Non-pigmented ciliary epithelial cell (primary cell): ENCODE data around the gene NRP1.
A peak's percentile ranks its signal among the peaks of the same experiment; 100 is the strongest.

Experiments
- DNase-seq: peaks from one replicate; pipeline ENCODE4 v3.0.0-alpha.2; 2010; ENCODE audit warnings: low read depth

The NRP1 gene

DNA sequence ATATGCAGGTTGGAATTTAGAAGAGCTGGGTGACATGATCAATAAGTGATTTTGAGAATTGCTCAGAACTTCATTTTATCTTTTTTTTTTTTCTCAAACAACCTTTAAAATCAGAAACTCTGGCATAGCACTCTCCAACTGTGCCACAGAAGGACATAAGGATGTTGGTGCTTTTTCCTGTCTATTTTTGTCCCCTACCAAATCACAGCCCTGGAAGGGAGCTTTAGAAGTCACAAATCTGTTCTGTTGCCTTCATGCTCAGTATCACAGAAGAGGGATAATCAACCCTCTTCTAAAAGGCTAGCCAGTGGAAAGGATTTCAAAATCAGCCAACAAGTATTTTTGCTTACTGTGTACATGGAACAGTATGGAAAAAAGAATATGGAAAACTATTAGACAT lies 14.8 kb upstream of the NRP1 start:
- no peak for DNase-seq

DNA sequence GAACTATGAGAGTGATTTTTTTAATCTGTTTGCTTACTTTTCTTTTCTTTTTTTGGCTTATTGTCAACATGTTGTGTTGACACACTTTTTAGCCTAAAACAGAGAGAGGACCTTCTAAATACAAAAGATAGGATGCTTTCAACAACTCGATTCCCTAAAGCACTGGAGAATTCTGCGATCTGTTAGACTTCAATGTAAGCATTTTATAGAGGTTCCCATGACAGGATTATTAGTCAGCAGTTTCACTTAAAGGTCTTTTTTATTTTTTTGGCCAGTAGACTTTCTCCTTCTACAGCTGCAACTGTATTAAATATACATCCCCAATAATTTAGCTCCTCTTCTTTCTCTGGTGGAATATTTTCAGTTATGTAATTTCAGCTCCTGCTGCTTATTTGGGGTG lies 12.7 kb upstream of the NRP1 start:
- DNase-seq, result no peak

DNA sequence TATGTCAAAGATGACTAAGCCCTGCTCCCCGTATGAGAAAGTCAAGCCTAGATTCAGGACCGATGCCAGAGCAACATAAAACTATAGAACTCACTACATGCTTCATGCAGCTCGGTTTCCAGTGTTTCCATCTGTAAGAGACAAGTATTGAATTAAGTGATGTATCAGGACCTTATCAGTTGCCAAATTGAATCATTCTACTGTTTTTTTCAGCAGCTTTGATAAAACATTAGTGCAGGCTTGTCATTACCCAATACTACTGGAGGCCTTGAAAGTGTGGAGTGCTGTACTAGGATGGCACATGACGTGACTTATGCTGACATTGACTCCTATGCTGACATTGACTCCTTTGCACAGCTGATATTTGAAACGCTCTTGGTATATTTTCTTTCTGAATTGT lies 10.8 kb upstream of the NRP1 start:
- DNase-seq, result no peak

DNA sequence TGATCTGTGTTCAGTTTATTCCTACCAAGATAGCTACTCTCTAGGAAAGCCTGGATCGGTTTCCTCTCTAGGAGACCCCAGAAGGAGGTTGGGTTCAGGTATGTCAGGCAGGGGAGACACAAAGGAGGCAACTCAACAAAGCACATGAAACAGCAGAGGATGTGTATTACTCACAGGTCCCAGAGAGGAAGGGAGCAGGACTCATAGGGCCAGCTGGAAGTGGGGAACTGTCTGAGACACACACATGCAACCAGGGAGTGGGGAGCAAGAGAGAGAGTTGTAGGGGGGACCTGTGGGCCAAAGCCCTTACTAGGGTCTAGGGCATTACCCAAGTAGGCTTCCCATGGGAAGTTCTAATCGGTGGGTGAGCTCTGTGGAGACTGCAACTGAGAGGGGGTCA lies 10.2 kb upstream of the NRP1 start:
- DNase-seq, result no peak

DNA sequence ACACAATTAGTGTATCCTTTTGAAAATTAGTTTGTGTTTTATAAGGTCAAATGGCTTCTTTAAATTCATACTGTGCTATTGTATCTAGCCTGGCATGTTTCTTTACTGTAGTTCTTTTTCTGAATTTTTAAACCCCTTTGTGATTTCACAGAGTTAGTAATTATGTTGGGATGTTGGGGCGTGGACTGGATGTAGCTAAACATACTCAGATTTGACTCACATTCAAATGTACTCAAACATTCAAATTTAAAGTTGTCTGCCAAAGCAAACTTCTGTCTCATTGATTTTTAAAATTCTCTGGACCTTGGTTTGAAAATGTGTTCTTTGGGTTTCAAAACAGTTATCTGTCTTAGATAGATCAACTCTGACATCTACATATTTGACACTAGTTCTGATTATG lies 7.2 kb upstream of the NRP1 start:
- no peak for DNase-seq

DNA sequence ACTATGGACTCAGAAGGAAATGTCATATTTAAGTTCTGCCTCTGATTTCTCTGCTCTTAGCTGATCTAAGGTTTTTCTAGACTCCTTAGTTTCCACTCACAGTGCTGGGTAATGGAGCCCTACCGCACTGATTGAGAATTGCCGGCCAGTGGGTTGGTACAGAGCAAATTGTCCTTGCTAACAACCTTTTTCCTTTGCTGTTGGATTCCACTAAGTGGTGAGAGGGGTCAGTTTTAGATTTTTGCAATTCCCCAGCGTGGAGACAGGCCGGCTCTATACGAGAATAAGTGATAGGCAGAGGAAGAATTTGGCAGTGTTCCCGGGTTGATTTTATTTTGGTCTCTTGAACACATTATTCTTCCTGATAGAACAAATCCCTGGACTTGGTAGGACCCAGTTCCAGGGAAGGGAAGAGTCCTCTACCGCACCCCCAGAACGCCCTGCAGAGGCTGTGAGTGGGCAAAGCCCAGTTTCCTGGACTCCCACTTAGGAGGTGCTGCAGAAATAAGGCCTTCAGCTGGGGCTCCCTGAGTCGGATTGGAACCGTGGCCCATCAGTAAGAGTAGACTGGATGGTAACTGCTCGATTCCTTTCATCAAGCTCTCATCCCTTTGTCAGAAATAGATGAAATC lies 3.0 kb upstream of the NRP1 start:
- DNase-seq, result peak; percentile 58

DNA sequence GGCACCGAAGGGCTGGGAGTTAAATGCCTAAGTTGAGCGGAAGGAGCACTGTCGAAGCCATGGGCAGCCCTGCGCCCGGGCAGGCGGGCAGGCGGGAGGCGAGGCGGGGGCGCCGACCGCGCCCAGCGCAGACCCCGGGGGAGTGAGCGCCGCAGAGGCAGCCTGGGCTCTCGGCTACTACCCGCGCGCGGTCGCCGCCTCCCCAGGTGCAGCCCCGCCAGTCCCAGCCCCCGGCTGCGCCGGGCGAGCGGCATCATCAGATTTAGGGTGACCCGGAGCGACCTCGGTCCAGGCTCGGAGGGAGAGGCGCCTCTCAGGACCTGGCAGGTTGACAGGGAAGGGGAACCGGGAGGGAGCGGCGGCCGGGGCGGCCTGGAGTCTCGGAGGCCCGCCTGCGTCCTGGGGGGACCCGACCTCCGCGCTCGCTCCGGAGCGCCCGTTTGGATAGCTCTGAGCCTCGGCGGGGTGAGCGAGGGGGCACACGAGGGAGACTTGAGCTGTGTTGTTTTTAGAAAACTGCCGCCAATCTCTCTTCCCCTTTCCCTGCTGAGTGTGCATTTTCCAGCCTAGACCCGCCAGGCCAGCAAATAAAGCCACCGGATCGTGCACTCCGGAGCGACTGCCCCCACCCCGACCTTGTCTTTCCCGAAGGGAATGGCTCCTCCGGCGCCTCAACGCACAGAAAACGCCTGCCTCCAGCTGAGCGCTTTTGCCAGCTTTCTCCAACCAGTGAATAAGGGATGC lies 2.3 kb upstream of the NRP1 start:
- DNase-seq, result no peak

DNA sequence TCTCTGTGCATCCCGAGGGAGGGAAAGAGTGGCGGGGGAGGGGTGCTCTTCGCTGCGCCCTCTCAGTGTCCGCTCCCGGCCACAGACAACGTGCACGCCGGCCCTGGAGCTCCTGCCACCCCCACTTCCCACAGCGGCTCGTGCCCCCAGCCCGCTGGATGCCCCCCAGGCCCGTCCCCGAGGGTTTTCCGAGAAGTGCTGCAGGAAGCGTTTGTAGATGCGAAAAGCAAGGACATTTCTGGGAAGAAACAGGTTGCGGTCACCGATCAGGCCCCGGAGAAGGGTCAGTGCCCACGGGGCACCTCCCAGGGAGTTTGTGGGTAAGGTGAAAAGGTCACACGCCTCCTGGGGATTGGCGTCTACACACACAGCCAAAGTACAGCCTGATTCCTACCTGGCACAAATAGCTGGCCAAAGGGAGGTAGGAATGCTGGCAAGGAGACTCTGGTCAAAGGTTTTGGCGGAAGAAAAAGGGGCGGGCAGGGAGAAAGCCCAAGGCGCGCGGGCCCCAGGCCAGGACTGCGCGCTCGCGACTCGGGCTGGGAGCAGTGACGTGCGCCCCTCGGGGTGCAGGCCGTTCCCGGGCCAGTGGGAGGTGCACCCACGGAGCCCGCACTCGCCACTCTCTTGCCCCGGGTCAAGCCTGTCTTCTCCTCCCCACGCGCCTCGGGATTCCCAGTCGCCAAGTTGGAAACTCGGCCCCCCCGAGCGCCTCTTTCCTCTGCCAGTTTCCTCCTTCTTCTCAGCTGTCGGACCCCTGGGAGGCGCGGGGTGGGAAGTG lies 1.5 kb upstream of the NRP1 start:
- DNase-seq, result no peak

DNA sequence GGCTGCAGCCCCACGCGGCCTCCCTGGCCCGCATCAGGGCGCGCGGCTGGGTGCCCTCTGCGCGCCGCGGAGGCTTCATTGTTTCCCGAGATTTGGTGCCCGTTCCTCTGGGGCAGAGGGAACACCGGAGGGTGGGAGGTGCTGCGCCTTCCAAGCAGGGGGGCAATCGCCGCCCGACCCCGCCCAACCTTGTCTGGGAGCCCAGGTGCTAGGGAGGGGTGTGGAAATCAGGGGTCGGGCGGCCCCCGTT lies 1.0 kb upstream of the NRP1 start:
- DNase-seq, result no peak

DNA sequence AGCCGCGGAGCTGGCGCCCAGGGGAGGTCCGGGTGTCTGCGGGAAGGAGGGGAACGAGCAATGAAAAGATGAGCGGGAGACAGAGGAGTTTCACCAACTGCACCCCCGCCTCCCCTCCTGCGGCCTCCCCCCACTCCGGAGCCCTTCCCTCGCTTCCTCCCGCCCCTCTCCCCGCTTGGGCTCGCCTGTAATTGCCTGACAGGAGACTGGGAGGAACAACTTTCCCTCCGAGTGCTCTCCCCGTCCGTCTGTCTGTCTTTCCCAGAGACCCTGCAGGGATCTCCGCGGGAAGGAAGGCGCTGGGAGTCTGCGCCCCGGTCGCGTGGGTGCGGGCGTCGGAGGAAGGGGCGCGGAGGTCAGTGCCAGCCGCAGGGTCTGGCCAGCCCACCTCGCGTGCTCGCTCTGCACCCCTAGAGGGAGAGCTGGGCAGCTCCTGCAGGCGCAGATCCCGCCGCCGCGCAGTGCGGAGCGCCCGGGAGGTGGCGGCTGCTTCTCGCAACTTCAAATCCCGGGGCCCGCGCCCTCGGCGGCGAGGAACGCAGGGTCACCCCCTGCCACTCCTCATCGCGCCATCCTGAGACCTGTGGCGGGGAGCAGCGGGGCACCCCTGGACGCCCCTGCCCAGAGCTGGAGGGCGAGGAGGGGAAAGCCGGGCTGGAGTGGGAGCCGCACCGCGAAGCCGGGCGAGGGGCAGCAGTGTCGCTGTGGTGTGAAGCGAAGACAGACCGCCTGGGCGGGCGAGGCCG lies 511 bp upstream of the NRP1 start:
- peak; percentile 62 for DNase-seq

DNA sequence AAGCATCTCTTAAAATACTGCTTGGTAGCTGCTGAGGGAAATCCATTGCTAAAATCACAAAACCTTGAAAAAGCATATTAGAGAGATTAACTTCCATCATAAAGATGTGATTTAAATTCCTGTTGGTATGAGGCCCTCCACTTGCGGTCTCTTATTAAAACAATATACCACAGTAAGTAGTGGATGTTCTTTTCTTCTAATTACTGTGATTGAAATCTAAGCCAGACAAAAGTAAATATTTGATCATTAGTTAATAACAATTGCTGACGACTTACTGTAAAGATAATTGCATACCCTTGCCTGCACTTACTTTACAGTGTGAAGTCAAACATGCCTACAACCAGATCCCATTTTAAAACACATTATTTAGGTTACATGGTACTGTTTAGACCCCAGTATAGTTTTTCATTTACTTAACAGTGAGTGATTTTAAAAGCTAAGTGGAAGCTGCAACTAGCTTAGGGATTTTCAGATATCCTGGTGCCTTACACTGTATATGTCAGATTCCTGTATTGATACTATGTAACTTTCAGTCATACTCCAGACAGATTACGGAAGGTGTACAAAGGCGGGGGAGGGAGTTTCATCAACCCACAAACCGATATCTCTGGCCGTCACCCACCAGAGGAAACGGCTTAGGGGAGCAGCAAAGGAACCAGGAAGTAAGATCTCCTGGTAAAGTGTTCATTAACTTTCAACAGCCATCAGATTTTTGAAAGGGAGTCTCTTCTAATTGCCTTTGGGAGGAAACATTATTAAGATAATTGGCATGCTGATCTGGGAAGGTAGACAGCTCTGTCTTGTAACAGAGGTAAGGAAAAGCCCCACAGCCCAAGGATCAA lies 986 bp downstream of the NRP1 start:
- no peak for DNase-seq

DNA sequence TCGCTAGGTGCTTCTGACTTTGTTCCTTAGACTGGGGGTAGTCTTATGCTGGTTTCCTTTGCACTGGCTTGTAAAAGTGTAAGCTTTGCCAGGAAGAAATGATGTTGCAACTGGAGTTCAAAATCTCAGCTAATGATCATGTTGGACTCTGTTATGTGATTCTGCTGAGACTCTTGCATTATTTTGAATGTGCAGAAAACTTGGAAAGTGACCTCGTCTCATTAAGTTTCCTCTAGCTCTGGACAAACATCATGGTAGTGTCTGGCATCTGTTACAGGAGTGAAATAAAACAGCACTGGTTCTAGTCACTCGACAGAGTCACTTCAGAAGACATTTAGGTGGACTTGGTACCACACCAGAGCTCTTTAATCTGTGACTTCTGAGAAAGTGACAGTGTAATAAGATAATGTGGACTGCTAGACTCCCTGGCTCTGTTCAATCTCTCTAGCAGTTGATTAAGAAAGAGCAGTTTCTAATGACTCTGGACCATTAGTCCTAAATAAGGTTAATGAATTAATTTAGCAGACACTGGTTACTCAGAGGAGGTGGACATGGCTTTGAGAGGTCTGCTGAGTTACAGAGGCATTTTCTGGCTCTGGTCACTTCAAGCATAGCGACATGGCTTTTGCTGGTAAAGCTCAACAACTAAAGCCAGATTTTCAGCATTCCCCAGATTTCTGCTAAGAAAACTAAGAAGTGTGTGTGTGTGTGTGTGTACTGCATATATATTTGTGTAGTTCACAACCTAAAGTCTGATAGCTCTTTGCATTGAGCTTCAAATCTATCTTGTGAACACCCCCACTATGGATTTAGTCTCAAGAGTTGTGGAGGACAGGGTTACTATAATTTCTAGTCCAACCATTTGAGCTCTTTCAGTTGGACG lies 2.0 kb downstream of the NRP1 start:
- DNase-seq, result no peak

DNA sequence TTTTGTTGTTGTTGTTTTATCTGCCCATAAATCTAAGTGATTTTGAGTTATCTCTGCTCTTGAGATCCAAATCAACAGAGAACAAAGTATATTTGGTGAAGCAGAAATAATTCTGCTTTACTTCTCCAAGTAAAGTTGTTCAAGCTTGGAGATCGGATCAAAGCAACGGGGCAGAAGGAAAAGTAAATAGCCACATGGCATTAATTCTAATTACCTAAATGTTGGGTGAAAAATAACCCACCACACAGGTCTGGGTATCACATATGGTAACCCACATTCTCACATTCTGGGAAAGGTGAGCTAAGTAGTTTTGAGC lies 3.1 kb downstream of the NRP1 start:
- no peak for DNase-seq

DNA sequence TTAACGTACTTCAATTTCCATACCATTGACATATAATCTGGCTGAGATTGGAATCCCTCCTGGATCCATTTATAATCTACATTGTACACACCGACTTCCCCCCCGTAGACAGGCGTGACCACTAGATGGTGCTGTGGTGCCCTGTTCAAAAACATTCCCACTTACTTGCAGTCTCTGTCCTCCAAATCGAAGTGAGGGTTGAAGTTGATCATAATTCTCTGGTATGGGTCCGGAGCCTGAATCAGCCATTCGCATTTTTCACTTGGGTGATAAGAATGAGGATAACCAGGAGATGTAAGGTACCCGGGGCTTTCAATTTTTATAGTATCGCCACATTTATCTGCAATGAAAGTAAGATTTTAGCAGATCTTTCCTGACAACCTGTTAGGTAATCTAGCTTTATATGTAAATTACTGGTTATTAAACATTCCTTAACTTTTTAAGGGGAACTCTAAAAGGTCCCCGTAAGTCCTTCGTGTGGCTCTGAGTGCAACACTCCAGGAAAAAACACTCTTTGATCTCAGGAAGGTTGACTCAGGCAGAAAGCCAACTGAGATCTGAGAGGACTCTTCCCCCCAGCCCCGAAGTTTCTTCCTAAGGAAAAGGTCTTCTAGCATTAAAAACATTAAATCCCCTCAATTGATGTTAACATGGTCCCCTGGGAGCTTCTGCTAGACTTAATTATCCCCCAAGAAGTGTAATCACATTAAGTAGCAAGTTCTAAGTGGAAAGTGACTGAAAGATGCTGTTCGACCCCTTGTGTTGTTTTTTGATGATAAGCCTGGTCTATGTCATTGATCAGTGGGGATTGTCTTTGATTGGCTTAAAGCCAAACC lies 3.7 kb downstream of the NRP1 start:
- no peak for DNase-seq

DNA sequence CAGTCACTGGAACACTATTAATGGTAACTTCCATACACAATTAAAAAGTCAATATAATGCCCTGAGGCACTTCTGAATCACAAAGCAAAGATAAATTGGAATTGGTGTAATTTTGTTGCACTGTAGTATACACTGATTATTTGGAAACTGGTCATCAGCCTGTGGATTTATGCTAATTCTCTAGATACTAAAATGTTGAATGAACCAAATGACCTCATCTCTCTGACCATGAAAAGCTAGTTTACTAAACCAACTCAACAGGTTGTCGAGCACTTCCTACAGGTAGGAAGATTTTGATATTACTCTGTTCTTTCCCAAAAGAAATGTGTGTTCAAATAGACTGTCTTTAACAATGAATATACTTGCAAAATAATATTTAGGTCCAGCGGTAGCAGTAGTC lies 5.3 kb downstream of the NRP1 start:
- no peak for DNase-seq

DNA sequence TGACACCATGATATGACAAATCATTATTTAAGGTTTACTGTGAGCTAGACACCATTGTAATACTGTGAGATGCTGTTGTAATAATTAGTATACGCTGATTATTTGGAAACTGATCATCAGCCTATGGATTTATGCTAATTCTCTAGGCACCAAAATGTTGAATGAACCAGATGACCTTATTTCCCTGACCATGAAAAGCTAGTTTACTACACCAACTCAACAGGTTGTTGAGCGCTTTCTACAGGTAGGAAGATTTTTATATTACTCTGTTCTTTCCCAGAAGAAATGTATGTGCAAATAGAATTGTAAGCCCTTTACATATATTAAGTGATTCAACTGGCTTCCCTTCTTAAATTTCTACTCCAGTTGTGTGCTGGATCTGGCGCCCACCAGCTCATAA lies 6.2 kb downstream of the NRP1 start:
- DNase-seq, result no peak

DNA sequence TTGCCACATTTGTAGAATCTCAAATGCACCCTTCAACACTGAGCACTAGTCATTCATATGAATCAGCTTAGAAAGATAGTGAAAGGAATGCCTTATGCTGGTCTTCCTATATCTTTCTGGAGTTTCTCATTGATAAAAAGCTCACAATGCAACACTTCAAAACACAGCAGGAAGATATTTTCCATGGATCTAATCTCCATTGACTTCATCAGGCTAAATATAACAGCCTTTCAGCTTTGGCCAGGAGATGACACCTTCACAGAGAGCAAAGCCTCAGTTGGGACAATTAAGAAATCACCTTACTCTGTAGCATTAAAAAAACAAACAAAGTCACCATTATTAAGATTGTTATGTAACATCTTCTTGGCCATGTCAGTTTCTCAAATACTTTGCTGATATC lies 6.7 kb downstream of the NRP1 start:
- no peak for DNase-seq

DNA sequence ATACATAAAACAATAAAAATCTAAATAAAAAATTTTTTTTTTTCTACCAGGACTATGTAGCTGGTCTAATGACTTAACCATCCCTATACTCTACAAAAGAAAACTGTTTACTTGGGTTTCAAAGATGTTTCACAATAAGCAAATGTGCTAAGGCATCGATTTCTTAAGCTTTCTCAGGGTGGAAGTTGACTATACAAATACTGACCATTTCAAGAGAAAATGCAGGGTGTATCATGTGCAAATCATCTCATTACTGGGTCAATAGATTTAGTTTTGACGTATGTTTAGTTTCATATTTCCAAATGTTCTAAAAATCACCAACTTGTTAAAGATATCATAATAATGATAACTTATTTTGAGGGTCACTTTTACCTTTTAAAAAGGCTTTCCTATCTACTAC lies 7.5 kb downstream of the NRP1 start:
- DNase-seq, result no peak

DNA sequence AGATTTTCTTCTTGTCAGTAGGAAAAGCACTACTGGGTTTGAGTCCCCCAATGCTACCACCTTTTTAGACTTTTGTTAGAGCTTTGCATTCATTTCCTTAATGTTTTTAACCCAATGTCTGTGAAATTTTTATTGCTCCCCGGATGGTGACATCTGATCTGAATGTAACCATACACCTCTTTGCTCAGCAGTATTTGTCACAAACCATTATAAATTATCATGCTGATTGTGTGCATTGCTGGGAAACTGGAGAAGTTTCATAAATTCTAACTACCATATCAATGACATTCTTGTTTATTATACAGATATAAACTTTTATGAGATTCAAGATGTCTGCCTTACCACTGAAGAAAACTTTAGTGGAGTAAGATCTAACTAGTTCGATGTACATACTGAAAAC lies 8.5 kb downstream of the NRP1 start:
- DNase-seq, result no peak

DNA sequence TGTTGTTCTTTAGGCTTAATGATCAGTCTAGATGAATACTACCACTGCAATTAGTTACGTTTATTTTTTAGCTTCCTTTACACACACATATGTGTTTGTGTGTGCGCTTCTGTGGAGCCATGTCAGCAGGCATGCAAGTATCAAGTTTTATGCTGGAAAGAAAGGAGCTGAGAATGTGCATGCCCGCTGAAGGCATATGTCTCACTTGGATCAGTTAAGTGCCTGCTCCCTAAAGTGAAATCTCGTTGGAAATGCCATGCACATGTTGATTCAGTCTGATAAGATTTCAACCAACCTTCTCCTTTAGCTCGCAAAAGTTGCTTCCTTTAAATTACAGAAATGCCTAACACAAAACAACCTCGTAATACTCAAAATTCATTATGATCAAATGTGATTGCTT lies 10.7 kb downstream of the NRP1 start:
- DNase-seq, result no peak
